ENCODE results near the gene CLDN7.
A peak's percentile ranks its signal among the peaks of the same experiment; 100 is the strongest.

The CLDN7 gene

DNA sequence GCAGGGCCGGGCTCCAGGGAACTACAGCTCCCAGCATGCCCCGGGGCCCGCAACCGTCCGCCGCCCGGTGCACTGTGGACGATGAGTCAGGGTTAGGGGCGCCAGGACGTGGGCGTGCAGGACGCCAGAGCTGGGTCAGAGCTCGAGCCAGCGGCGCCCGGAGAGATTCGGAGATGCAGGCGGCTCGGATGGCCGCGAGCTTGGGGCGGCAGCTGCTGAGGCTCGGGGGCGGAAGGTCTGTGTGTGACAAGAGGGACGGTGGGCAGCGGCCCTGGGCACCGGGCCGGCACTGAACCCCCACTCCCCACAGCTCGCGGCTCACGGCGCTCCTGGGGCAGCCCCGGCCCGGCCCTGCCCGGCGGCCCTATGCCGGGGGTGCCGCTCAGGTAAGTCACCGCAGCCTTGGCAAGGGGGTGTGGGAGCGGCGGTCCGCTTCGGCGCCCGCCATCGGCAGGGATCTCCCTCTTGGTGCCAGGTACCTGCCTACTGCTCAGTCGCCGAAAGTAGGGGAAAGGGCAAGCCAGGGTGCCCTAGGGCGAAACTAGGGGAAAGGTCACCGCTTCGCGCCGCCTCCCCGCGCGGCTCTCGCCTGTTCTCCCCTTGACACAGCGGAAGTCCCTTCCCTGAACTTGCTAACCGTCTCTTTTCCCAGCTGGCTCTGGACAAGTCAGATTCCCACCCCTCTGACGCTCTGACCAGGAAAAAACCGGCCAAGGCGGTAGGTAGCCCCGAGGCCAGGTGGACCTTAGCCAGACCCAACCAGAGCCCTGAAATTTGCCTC lies 42.3 kb downstream of the CLDN7 start, which contains the start of the genes ACADVL and DLG4:
Gene ACADVL (plus strand): TSS at position 127 of the 781 bp plus-strand sequence. CDS start 47 bp downstream, at position 174.
Gene DLG4 (minus strand): TSS at position 25 of the 781 bp plus-strand sequence.
- Histone ChIP-seq H3K9me3 (ENCODE audit: control insufficient read depth, low read depth, low read length) (no peaks in the 10 kb centered on the region), H3K27me3 (ENCODE audit: control insufficient read depth, insufficient read depth, low read length) (no peaks in the 10 kb centered on the region), H3K4me1 (ENCODE audit: control insufficient read depth, low read depth, low read length) (peaks cover 39% of the 10 kb centered on the region), H3K36me3 (ENCODE audit: control insufficient read depth, low read depth, low read length) (peaks cover 28% of the 10 kb centered on the region), H3K9ac (ENCODE audit: low read length) (peak within 1 kb of the TSS; percentile 78), H3K4me3 (ENCODE audit: low read length) (peak within 1 kb of the TSS; percentile 92), H3K27ac (ENCODE audit: low read length) (peak within 1 kb of the TSS; percentile 63)

- H3K4me1 ChIP-seq (ENCODE audit: control insufficient read depth, low read depth, low read length): peaks cover 42% of the 10 kb centered on the region
- H3K4me3 ChIP-seq (ENCODE audit: low read length): peak overlapping the region; percentile 92
- H3K36me3 ChIP-seq (ENCODE audit: control insufficient read depth, low read depth, low read length): peaks cover 22% of the 10 kb centered on the region
- peak overlapping the region; percentile 78 for H3K9ac ChIP-seq (ENCODE audit: low read length)
- no peaks in the 10 kb centered on the region for H3K27me3 ChIP-seq (ENCODE audit: control insufficient read depth, insufficient read depth, low read length)
- H3K27ac ChIP-seq (ENCODE audit: low read length): no peak overlapping the region
- H3K9me3 ChIP-seq (ENCODE audit: control insufficient read depth, low read depth, low read length): no peaks in the 10 kb centered on the region
Observed at GRCh38 chr17:7219229-7219811, 43.0 kb downstream of the CLDN7 start.

DNA sequence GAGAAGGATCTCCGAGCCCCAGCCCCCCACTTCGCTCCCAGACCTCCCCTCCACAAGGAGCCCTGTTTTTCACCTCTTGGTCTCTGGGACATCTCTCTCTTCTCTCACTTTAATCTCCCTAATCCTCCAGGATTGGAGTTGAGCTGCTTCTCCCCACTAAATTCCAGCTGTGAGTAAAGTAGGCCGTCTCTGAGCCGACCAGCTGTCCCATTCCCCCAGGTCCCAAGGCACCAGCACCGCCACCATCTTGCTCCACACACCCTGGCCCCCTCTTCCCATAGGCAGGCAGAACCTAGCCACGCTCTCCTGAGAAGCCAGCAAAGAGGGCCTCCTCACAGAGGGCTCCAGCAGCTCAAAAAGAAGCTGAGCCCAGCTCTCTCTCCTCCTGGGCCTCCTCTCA lies 43.5 kb downstream of the CLDN7 start:
- no peak overlapping the region for H3K9ac ChIP-seq (ENCODE audit: low read length)
- no peaks in the 10 kb centered on the region for H3K27me3 ChIP-seq (ENCODE audit: control insufficient read depth, insufficient read depth, low read length)
- H3K36me3 ChIP-seq (ENCODE audit: control insufficient read depth, low read depth, low read length): peaks cover 17% of the 10 kb centered on the region
- no peak overlapping the region for H3K4me3 ChIP-seq (ENCODE audit: low read length)
- H3K9me3 ChIP-seq (ENCODE audit: control insufficient read depth, low read depth, low read length): no peaks in the 10 kb centered on the region
- H3K27ac ChIP-seq (ENCODE audit: low read length): no peak overlapping the region
- peaks cover 42% of the 10 kb centered on the region for H3K4me1 ChIP-seq (ENCODE audit: control insufficient read depth, low read depth, low read length)

DNA sequence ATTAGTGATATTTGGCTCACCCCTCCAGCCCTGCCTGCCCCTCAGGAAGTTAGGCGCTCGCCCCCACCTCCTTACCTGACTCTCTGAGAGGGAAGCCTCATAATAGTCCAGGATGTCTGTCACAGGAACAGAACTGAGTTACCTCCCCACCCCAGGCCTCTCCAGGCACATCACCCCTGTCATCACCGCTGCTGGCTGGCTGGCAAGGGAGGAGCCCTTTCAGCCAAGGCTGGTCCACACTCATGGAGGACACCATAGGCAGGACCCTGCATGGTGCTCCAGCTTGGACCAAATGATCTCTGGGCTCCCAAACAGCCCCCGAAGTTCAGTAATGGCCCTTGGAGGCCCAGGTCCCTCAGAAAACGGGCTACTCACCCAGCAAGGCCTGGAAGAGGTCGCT lies 44.1 kb downstream of the CLDN7 start:
- H3K27me3 ChIP-seq (ENCODE audit: control insufficient read depth, insufficient read depth, low read length): no peaks in the 10 kb centered on the region
- H3K4me3 ChIP-seq (ENCODE audit: low read length): no peak overlapping the region
- H3K27ac ChIP-seq (ENCODE audit: low read length): no peak overlapping the region
- no peaks in the 10 kb centered on the region for H3K9me3 ChIP-seq (ENCODE audit: control insufficient read depth, low read depth, low read length)
- no peak overlapping the region for H3K9ac ChIP-seq (ENCODE audit: low read length)
- peaks cover 11% of the 10 kb centered on the region for H3K36me3 ChIP-seq (ENCODE audit: control insufficient read depth, low read depth, low read length)
- peaks cover 48% of the 10 kb centered on the region for H3K4me1 ChIP-seq (ENCODE audit: control insufficient read depth, low read depth, low read length)

- H3K9me3 ChIP-seq (ENCODE audit: control insufficient read depth, low read depth, low read length): no peaks in the 10 kb centered on the region
- peak overlapping the region; percentile 45 for H3K27ac ChIP-seq (ENCODE audit: low read length)
- H3K9ac ChIP-seq (ENCODE audit: low read length): peak overlapping the region; percentile 28
- peak overlapping the region; percentile 62 for H3K4me3 ChIP-seq (ENCODE audit: low read length)
- H3K36me3 ChIP-seq (ENCODE audit: control insufficient read depth, low read depth, low read length): peaks cover 3% of the 10 kb centered on the region
- no peaks in the 10 kb centered on the region for H3K27me3 ChIP-seq (ENCODE audit: control insufficient read depth, insufficient read depth, low read length)
- H3K4me1 ChIP-seq (ENCODE audit: control insufficient read depth, low read depth, low read length): peaks cover 50% of the 10 kb centered on the region
Observed at GRCh38 chr17:7217113-7217987, 44.9 kb downstream of the CLDN7 start.

- H3K27me3 ChIP-seq (ENCODE audit: control insufficient read depth, insufficient read depth, low read length): no peaks in the 10 kb centered on the region
- no peak overlapping the region for H3K27ac ChIP-seq (ENCODE audit: low read length)
- peaks cover 56% of the 10 kb centered on the region for H3K4me1 ChIP-seq (ENCODE audit: control insufficient read depth, low read depth, low read length)
- H3K9ac ChIP-seq (ENCODE audit: low read length): peak overlapping the region; percentile 28
- no peaks in the 10 kb centered on the region for H3K36me3 ChIP-seq (ENCODE audit: control insufficient read depth, low read depth, low read length)
- H3K9me3 ChIP-seq (ENCODE audit: control insufficient read depth, low read depth, low read length): no peaks in the 10 kb centered on the region
- peak overlapping the region; percentile 62 for H3K4me3 ChIP-seq (ENCODE audit: low read length)
Observed at GRCh38 chr17:7216242-7217112, 45.8 kb downstream of the CLDN7 start.

GRCh38 chr17:7215652-7216180 lies 46.6 kb downstream of the CLDN7 start:
- Histone ChIP-seq H3K4me3 (ENCODE audit: low read length) (peak overlapping the region; percentile 89), H3K36me3 (ENCODE audit: control insufficient read depth, low read depth, low read length) (no peaks in the 10 kb centered on the region), H3K27ac (ENCODE audit: low read length) (peak overlapping the region; percentile 80), H3K9ac (ENCODE audit: low read length) (peak overlapping the region; percentile 36), H3K9me3 (ENCODE audit: control insufficient read depth, low read depth, low read length) (no peaks in the 10 kb centered on the region), H3K27me3 (ENCODE audit: control insufficient read depth, insufficient read depth, low read length) (no peaks in the 10 kb centered on the region), H3K4me1 (ENCODE audit: control insufficient read depth, low read depth, low read length) (peaks cover 60% of the 10 kb centered on the region)

- Histone ChIP-seq H3K4me1 (ENCODE audit: control insufficient read depth, low read depth, low read length) (peaks cover 58% of the 10 kb centered on the region), H3K4me3 (ENCODE audit: low read length) (peak overlapping the region; percentile 89), H3K27ac (ENCODE audit: low read length) (peak overlapping the region; percentile 80), H3K36me3 (ENCODE audit: control insufficient read depth, low read depth, low read length) (no peaks in the 10 kb centered on the region), H3K9me3 (ENCODE audit: control insufficient read depth, low read depth, low read length) (no peaks in the 10 kb centered on the region), H3K27me3 (ENCODE audit: control insufficient read depth, insufficient read depth, low read length) (no peaks in the 10 kb centered on the region), H3K9ac (ENCODE audit: low read length) (peak overlapping the region; percentile 36)
Observed at GRCh38 chr17:7215136-7215638, 47.1 kb downstream of the CLDN7 start.

- Histone ChIP-seq H3K4me1 (ENCODE audit: control insufficient read depth, low read depth, low read length) (peaks cover 58% of the 10 kb centered on the region), H3K27me3 (ENCODE audit: control insufficient read depth, insufficient read depth, low read length) (no peaks in the 10 kb centered on the region), H3K27ac (ENCODE audit: low read length) (peak overlapping the region; percentile 96), H3K4me3 (ENCODE audit: low read length) (peak overlapping the region; percentile 89), H3K36me3 (ENCODE audit: control insufficient read depth, low read depth, low read length) (no peaks in the 10 kb centered on the region), H3K9ac (ENCODE audit: low read length) (peak overlapping the region; percentile 86), H3K9me3 (ENCODE audit: control insufficient read depth, low read depth, low read length) (no peaks in the 10 kb centered on the region)
Observed at GRCh38 chr17:7214300-7215135, 47.8 kb downstream of the CLDN7 start.

DNA sequence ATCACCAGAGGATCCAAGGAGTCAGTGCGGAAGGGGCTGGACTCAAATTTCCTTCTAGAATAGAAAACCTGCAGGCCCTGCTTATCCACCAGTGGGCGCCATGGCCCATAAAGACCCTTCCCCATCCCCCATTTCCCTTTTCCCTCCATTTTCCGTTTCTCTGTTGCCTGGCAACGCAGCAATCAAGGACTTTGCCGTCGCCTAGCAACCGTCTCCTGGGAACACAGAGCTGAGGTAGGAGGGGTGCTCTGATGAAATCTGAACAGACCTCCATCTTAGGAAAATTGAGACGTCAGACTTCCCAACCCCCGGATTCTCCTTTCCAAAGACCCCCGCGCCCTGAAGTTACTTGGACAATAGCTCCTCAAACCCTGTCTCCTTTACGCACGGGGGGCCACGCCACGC lies 48.4 kb downstream of the CLDN7 start:
- no peaks in the 10 kb centered on the region for H3K9me3 ChIP-seq (ENCODE audit: control insufficient read depth, low read depth, low read length)
- H3K27me3 ChIP-seq (ENCODE audit: control insufficient read depth, insufficient read depth, low read length): no peaks in the 10 kb centered on the region
- no peaks in the 10 kb centered on the region for H3K36me3 ChIP-seq (ENCODE audit: control insufficient read depth, low read depth, low read length)
- peak overlapping the region; percentile 72 for H3K9ac ChIP-seq (ENCODE audit: low read length)
- peak overlapping the region; percentile 89 for H3K4me3 ChIP-seq (ENCODE audit: low read length)
- H3K4me1 ChIP-seq (ENCODE audit: control insufficient read depth, low read depth, low read length): peaks cover 52% of the 10 kb centered on the region
- H3K27ac ChIP-seq (ENCODE audit: low read length): peak overlapping the region; percentile 94
